ENCODE measurements around the gene CLCN6.
"Not testable (repeated sequence)": the region's sequence is repeated elsewhere in the genome, so short reads cannot be mapped to it uniquely, and the experiment has no call there.

Gene CLCN6

GRCh38 chr1:11796036-11796828 lies 9.8 kb upstream of the CLCN6 start:
- DNase-seq (ENCODE audit: low read depth in 2 of 2), result no peak

DNA sequence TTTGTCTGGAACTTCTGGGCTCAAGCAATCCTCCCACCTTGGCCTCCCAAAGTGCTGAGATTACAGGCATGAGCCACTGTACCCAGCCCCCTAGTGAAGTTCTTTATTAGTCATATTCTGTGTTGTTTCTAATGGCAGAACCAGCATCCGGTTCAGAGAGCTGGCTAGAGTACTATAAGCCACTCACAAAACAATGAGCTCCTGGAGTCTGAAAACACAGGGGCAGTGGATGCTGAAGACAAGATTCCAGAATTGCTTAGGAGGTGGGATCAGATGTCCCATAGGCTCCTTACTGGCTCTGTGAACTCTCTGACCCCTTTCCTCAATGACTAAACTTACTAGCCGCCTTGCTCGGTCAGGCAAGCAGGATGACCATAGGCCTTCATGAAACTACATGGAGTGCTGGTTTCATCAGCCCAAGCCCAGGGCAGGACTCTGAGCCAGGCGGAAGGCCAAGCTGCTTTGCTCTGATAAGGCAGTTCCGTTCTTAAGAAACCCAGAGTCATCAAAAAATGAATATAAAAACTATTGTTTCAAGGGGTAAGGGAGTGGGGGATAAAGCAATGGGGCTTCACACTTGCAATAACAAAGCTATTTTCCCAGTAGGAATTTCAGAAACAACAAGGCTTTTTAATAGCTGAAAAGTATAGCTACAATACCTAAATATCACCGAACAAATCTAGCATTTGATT lies 8.3 kb upstream of the CLCN6 start:
- DNase-seq (ENCODE audit: low read depth in 2 of 2), result no peak

DNA sequence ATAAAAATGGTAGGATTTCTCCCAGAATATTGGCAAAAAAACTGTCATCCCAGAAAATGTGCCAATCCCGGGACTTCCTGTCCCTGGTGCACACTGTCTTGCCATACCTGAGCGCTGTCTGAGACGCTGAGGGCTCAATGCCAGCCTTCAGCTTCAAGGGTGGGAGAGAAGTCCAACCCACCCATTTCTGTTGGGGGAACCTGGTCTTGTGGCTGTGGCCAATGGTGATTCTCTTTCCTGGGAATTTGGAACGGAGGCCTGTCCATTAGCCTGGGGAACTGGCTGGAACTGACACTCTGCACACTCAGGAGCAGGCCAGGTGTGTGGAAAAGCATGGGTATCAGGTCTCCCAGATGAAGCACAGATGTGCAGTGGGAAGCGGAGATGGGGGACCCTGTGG lies 6.9 kb upstream of the CLCN6 start:
- DNase-seq (ENCODE audit: low read depth in 2 of 2), result no peak

DNA sequence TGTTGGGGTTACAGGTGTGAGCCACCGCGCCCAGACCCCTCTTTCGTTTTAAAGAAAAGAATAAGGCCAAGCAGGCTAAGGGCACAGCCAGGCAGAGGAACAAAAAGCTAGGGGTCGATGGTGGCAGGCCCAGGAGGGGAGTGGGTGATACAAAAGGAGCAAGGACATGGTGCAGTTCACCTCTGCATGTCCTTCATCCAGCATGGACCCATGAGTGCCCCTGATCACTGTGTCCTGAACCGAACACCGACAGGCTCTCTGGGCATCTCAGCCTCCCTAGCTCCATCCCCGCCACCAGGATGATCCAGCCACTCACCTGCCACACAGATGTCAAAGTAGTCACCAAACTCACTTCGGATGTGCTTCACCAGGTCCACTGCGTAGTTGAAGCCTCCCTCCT lies 6.1 kb upstream of the CLCN6 start:
- no peak for DNase-seq (ENCODE audit: low read depth in 2 of 2)

- no peak for DNase-seq (ENCODE audit: low read depth in 2 of 2)
Observed at GRCh38 chr1:11800391-11800755, 5.6 kb upstream of the CLCN6 start.

GRCh38 chr1:11800756-11801433 lies 5.1 kb upstream of the CLCN6 start:
- DNase-seq (ENCODE audit: low read depth in 2 of 2), result no peak

DNA sequence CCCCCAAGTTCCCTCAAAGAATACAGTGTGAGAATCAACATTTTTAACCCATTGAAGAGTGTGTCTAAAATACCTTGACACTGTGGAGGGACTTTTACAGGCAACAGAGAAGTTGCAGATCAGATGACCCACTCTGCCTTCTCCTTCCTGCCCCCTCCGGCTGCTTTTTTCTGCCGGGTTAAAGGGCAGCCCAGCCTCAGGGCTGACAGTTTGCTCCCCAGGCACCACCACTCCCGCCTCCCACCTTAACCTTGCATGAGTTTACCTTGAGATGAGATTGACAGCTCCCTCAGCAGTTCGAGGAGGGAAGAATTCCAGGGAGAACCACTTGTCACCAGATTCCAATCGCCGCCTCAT lies 3.4 kb upstream of the CLCN6 start:
- DNase-seq (ENCODE audit: low read depth in 2 of 2), result no peak

GRCh38 chr1:11802973-11803885 lies 2.8 kb upstream of the CLCN6 start:
- DNase-seq (ENCODE audit: low read depth in 2 of 2), result peak; percentile 68 to 70

- not testable (repeated sequence) for DNase-seq (ENCODE audit: low read depth in 2 of 2)
Observed at GRCh38 chr1:11803924-11804665, 1.9 kb upstream of the CLCN6 start.

DNA sequence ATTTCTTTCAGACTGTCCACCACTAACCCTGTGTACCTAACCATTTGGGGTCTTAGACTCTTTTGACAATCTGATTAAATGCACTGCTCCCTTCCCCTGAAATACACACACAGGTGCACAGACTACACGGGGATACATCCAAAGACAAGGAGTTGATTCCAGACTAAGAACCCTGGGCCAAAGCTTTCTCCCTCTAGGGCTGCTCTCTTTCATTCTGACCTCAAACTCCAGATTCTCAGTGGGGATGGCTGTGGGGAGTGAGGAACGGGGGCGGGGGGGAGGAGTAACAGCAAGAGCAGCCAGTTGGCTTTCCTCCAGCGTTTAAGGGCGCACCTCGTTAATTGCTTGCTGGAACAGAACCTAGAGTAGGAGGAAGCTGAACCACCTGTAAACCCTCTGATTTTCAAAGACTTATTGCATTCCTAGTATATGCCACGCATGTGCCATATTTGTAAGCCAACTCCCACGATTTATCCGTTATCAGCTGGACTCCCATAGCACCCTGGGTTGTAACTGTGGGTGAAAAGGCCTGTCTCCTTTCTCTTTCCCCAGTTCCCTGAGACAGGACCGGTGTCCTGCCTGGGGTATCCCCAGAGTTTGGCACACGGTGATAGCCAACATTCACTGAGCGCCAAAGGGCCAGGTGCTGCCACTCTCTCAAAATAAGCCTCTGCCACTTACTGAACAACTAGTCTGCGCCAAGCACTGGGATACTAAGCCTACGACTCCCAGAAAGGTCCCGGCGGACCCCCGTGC lies 1.1 kb upstream of the CLCN6 start:
- DNase-seq (ENCODE audit: low read depth in 2 of 2), result peak in 1 of 2 donors; percentile 20

DNA sequence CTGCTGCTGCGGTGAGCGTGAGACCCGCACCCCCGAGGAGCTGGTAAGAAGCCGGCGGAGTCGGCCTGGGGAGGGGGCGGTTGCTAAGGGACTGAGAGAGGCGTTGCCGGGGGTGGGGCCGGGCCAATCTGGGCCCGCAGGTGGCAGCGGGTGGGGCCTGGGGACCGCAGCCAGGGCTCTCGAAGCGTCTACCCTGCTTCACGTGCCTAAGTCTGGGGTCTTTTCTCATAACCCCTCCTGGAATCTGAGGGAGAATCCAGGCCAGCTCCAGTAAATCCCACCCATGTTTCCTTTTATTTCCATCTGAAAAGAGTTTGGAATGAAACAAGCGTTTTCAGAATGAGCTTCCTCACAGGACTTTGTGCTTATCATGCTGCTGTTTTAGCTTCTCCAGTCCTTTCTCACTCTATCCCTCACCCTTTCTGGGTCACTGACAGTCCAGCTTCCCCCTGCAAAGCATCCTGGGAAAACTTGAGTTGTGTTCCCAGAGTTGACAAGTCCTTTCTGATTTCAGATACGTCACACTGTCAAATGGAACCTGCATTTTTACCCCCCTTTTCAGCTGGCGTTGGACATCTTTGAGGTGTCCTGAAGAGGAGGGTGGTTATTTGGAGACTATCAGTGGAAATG lies 431 bp downstream of the CLCN6 start:
- no peak for DNase-seq (ENCODE audit: low read depth in 2 of 2)

GRCh38 chr1:11807133-11807532 lies 1.1 kb downstream of the CLCN6 start:
- no peak for DNase-seq (ENCODE audit: low read depth in 2 of 2)

DNA sequence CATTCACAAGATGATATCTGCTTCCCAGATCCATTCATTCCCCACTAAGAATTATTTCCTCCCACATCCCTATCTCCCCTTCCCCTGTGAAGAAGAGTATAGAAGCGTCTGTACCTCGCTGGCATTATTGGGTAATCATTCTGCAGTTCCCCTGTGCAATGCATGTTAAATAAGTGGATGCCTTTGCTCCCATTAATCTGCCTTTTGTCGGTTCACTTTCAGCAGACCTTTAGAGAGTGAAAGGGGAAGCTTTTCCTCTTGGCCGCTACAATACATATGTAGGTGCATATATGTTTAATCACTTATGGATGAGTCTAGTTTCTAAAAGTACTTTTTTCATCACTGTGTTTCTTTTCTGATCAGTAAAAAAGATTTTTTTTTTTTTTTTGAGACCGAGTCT lies 7.0 kb downstream of the CLCN6 start:
- no peak for DNase-seq (ENCODE audit: low read depth in 2 of 2)

DNA sequence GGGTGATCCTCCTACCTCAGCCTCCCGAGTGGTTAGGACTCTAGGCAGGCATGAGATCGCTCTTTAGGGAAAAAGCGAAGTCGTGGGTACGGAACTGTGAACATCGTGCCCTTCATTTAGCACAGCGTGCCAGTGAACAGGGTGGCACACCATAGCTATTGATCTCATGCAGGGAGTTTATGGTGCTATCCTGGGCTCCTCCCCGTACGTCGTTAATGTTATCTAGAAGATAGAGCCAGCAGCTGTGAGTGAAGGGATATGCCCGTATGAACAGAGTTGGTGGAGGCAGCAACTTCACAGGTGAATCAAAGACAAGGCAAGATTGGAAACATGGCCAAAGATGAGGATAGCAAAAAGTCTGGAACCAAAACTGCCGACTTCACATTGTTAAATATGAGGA lies 11.2 kb downstream of the CLCN6 start:
- DNase-seq (ENCODE audit: low read depth in 2 of 2), result no peak

- DNase-seq (ENCODE audit: low read depth in 2 of 2), result no peak
Observed at GRCh38 chr1:11822091-11822490, 16.1 kb downstream of the CLCN6 start.

DNA sequence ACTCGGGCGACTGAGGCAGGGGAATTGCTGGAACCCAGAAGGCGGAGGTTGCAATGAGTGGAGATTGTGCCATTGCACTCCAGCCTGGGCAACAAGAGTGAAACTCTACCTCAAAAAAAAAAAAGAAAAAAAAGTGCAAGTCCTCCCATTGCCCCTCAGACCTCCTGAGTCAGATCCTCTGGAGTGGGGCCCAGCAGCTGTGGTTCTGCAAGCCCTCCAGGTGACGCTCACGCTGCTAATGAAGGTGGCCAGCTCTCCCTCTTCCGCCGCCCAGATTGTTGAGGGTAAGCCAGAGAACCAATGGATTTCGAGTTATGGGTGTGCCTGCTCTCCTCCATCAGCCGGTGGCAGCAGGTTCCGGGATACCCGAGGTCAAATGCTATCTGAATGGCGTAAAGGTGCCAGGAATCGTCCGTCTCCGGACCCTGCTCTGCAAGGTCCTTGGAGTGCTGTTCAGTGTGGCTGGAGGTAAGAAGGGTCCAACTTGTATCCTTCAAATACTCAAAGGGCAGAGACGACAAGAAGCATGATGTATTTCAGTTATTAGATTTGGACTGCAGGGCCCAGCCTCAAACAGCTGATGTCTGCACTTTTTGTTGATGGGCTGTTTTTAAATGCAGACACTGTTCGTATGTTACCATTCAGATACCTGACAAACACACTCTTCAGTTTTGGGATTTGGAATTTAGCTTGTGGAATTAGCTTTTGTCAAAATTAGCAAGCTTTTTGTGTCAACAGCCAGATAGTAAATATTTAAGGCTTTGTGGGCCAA lies 17.6 kb downstream of the CLCN6 start:
- no peak for DNase-seq (ENCODE audit: low read depth in 2 of 2)

DNA sequence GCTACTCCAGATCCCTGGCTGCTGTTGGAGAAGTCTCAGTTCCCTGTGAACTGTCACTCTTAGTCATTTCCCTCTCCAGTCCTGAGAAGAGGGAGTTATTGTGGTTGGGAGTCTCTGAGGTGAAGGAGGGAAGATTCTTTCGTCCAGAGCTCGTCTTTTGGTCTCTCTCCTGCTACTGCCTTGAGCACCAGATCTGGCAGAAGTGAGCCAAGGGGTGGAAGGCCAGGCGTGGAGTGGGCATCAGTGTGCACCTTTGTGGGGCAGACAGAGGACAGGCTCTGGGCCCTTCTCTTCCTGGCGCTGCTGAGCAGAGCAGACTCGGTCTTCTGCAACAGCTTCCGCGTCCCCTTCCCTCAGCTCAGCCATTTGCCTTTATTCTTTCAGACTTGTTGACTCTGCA lies 19.1 kb downstream of the CLCN6 start:
- no peak for DNase-seq (ENCODE audit: low read depth in 2 of 2)

DNA sequence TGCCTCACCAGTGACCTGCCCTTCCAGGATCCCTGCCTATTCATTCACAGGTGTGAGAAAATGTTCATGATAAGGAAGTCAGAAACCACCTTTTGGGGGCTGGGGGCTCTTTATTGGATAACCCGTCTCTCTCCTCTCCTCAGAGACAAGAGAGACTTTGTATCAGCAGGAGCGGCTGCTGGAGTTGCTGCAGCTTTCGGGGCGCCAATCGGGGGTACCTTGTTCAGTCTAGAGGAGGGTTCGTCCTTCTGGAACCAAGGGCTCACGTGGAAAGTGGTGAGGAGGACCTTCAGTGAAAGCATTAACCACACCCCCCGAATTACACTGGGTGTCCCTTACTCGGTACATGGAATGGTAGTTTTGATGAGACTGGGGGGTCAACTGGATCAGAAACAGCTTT lies 21.0 kb downstream of the CLCN6 start:
- DNase-seq (ENCODE audit: low read depth in 2 of 2), result no peak

- DNase-seq (ENCODE audit: low read depth in 2 of 2), result no peak
Observed at GRCh38 chr1:11828511-11828910, 22.5 kb downstream of the CLCN6 start.
